ENCODE results near the gene ZNF683. TPM values are rescaled to one million over a fixed set of nuclear protein-coding genes. Genes with fewer than 3 reads are reported as not detected.
A peak's percentile ranks its signal among the peaks of the same experiment; 100 is the strongest.

The ZNF683 gene
- total and polyA plus RNA-seq, 9 of the 15 experiments (the other 6 are each of a cell fraction or from before 2014, with no cell fraction given) = not detected

GRCh38 chr1:26318338-26319064 is 54.0 kb downstream of the ZNF683 start:
- Histone ChIP-seq H3K4me2 (ENCODE audit: insufficient read depth, low read length) (peak overlapping the region; percentile 80), H2AFZ (ENCODE audit: low read depth, low read length) (peak overlapping the region; percentile 79; the same call in 1 of the 2 replicates), H4K20me1 (replicated peaks; ENCODE audit: control insufficient read depth, insufficient read depth, low read length) (no peaks in the 10 kb centered on the region), H3K9me3 (replicated peaks; ENCODE audit: control insufficient read depth, insufficient read depth, low read depth, low read length) (no peaks in the 10 kb centered on the region), H3K27me3 (ENCODE audit: control insufficient read depth in 2 of 2, insufficient read depth in 2 of 2, low read length in 2 of 2) (no peaks in the 10 kb centered on the region), H3K36me3 (ENCODE audit: control insufficient read depth, insufficient read depth, low read length) (peaks cover 10% of the 10 kb centered on the region; the same call in 2 of the 3 replicates), H3K9me1 (ENCODE audit: control insufficient read depth, insufficient read depth, low read length) (no peaks in the 10 kb centered on the region), H3K27ac (ENCODE audit: extremely low read depth, low read depth, low read length) (peak overlapping the region; percentile 68), H3K79me2 (ENCODE audit: control insufficient read depth, insufficient read depth, low read length) (peaks cover 2% of the 10 kb centered on the region; the same call in 1 of the 3 replicates), H3K9ac (ENCODE audit: insufficient read depth in 1 of 2, low read depth in 2 of 2, low read length in 2 of 2) (peak overlapping the region; percentile 48 to 87; a peak in 3 of 4 replicates), H3K4me3 (peak overlapping the region; percentile 21; the same call in 1 of the 2 replicates), H3K4me1 (replicated peaks in 1 of 2; ENCODE audit: control insufficient read depth in 2 of 2, insufficient read depth in 2 of 2, low read length in 2 of 2) (peaks cover 57 to 58% of the 10 kb centered on the region in 2 experiments)
- ATAC-seq (peak; percentile 1; the same call in 2 of the 3 replicates), DNase-seq (ENCODE audit: extremely low read depth in 1 of 4, low spot score in 3 of 4) (peak in 2 of 4 experiments; percentile 48 to 54), FAIRE-seq (peak; percentile 79)
- intact Hi-C loops (cut with micrococcal nuclease) (no loop called here), in situ Hi-C loops (cut with MboI) (no loop called here)
- CTCF ChIA-PET (ENCODE audit: low intra/inter-chr PET ratio) = no interaction called here
- 66% methylated on average over 9 of the region's 9 CpGs for WGBS (ENCODE audit: insufficient coverage, low coverage, missing lambda C conversion rate)
- BruUV-seq (replicated peaks) = no TSS peak
- POLR2A ChIA-PET = interaction anchor here (0.5 to 2.5 kb wide), 13 partner anchors 11 to 244 kb away, joined by 3 to 13 read pairs (median 4); partner anchors contain the start of genes PDIK1L and UBXN11
- TF ChIP-seq USF1 (CRISPR knock-in tag; IDR thresholded peaks at IDR 0.05) (peak; percentile 57; the same call in 1 of the 2 replicates), RFX7 (CRISPR knock-in tag; IDR thresholded peaks at IDR 0.05) (no peak), ZBTB17 (CRISPR knock-in tag; IDR thresholded peaks at IDR 0.05) (no peak), EGR1 (conservative IDR thresholded peaks at IDR 0.05) (peak; percentile 92), ZNF780A (CRISPR knock-in tag; IDR thresholded peaks at IDR 0.05) (no peak), CREB5 (CRISPR knock-in tag; IDR thresholded peaks at IDR 0.05) (no peak), CBX1 (IDR thresholded peaks at IDR 0.05; ENCODE audit: low read depth) (no peak), JUND (IDR thresholded peaks at IDR 0.05; ENCODE audit: borderline replicate concordance, low read depth, low read length) (peak; percentile 4; the same call in 1 of the 2 replicates), JUND (tag; IDR thresholded peaks at IDR 0.05; ENCODE audit: borderline replicate concordance, low read depth, low read length) (no peak), HIVEP1 (CRISPR knock-in tag; IDR thresholded peaks at IDR 0.05) (0 out of 2 replicates have a peak, but pooled peaks have one; percentile 30), SPI1 (IDR thresholded peaks at IDR 0.05; ENCODE audit: borderline replicate concordance, low read depth, low read length) (peak; percentile 22; the same call in 1 of the 2 replicates), RCOR1 (IDR thresholded peaks at IDR 0.05; ENCODE audit: borderline replicate concordance in 1 of 2, low read depth in 2 of 2, low read length in 2 of 2) (0 out of 4 replicates have a peak, but pooled peaks of 1 of the 2 experiments have one; percentile 40), CBFA2T3 (IDR thresholded peaks at IDR 0.05) (0 out of 2 replicates have a peak, but pooled peaks have one; percentile 15), SRSF3 (IDR thresholded peaks at IDR 0.05; ENCODE audit: insufficient read depth, low read length) (no peak), ZNF592 (IDR thresholded peaks at IDR 0.05) (0 out of 2 replicates have a peak, but pooled peaks have one; percentile 20), BMI1 (IDR thresholded peaks at IDR 0.05; ENCODE audit: low read length) (no peak)
